Uterus (tissue), 4 donors: ENCODE data around the gene CHRNA9. TPM values are rescaled to one million over a fixed set of nuclear protein-coding genes. Genes with fewer than 3 reads are reported as not detected.

Experiments
- DNase-seq, 2 donors: peaks; one replicate each; pipeline ENCODE4 v3.0.0-alpha.2; 2019 to 2020
- H3K27ac ChIP-seq, 2 donors: fragments of 200-600 bp; sonication (generic); 1 replicate in 1 of 2; 2 replicates in 1 of 2; pipeline ENCODE4 v1.5.1; 2016 to 2018
- H3K27me3 ChIP-seq, 2 donors: fragments of 200-600 bp; sonication (generic); one replicate each; pipeline ENCODE4 v1.5.1; 2018 to 2019; ENCODE audit warnings: control low read depth in 1 of 2
- H3K36me3 ChIP-seq, 2 donors: fragments of 200-600 bp; sonication (generic); one replicate each; pipeline ENCODE4 v1.5.1; 2019; ENCODE audit warnings: control low read depth in 1 of 2
- H3K4me1 ChIP-seq, 2 donors: fragments of 200-600 bp; sonication (generic); one replicate each; pipeline ENCODE4 v1.5.1; 2018 to 2019; ENCODE audit warnings: control low read depth in 1 of 2
- H3K4me3 ChIP-seq, 2 donors: fragments of 200-600 bp; sonication (generic); 1 replicate in 1 of 2; 2 replicates in 1 of 2; pipeline ENCODE4 v1.5.1; 2018 to 2019; ENCODE audit warnings: mild to moderate bottlenecking in 1 of 2
- H3K9me3 ChIP-seq, 2 donors: fragments of 200-600 bp; sonication (generic); one replicate each; pipeline ENCODE4 v1.5.1; 2019; ENCODE audit warnings: control low read depth in 1 of 2
- POLR2A ChIP-seq, 2 donors: fragments of 450-650 bp; IDR thresholded peaks; one replicate each; pipeline ENCODE4 v1.6.1; 2016; ENCODE audit warnings: antibody characterized with exemption in 2 of 2, mild to moderate bottlenecking in 1 of 2, moderate library complexity in 1 of 2
- intact Hi-C: fragments of 100-400 bp; cut with DNase I; formaldehyde crosslinking; loops from one replicate; pipeline ENCODE4 v1.15.1; 2023; ENCODE audit warnings: low total_unique reads
- total RNA-seq, 4 donors: library from RNA; depleted of rRNA in 3 of 4; stranded (reverse); fragments of >200 nt in 3 of 4; gene quantifications; one replicate each; pipeline versions ENCODE4 v1.1.0 to v1.2.4, GENCODE V29; 2014 to 2023
- TF ChIP-seq, protein P1 (sequence below), 4 experiments: fragments of 200-600 bp in 2 of 4; fragments of 450-650 bp in 2 of 4; sonication (generic) in 2 of 4; IDR thresholded peaks; one replicate each; pipeline ENCODE4 v1.5.1; 2016 to 2019; ENCODE audit warnings: antibody characterized with exemption in 4 of 4, mild to moderate bottlenecking in 2 of 4, moderate library complexity in 1 of 4
- donor health status: DM: yes; HTN: yes; CAD: no.

The CHRNA9 gene
- total RNA-seq, 4 donors from 2014 or later, result not detected

DNA sequence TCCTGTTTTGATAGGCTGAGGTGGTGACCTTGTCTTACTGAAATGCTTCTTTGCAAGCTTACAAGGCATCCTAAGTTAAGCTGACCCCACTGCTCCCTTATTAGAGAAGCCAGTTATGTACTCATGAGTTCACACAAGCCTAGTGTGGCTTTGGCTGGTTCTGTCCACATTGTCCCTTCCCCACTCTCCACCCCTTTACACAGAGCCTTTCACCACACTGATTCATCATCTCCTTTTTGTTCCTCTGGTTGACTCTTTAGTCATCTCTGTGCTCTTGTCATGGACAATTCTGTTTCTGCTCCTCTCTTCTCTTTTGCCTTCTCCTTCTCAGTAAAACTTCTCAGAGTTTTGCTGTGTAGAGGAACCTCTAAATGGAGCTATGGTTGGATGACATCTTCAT lies 4.9 kb downstream of the CHRNA9 start:
- Histone ChIP-seq H3K4me3 (no peak overlapping the region), H3K27ac (no peak overlapping the region), H3K4me1 (no peaks in the 10 kb centered on the region), H3K9me3 (no peaks in the 10 kb centered on the region), H3K27me3 (no peaks in the 10 kb centered on the region), H3K36me3 (no peaks in the 10 kb centered on the region)
- DNase-seq, result no peak
- intact Hi-C loops, result no loop called here
- no peak for TF ChIP-seq POLR2A (IDR thresholded peaks at IDR 0.05)
- TF ChIP-seq, protein P1, sequence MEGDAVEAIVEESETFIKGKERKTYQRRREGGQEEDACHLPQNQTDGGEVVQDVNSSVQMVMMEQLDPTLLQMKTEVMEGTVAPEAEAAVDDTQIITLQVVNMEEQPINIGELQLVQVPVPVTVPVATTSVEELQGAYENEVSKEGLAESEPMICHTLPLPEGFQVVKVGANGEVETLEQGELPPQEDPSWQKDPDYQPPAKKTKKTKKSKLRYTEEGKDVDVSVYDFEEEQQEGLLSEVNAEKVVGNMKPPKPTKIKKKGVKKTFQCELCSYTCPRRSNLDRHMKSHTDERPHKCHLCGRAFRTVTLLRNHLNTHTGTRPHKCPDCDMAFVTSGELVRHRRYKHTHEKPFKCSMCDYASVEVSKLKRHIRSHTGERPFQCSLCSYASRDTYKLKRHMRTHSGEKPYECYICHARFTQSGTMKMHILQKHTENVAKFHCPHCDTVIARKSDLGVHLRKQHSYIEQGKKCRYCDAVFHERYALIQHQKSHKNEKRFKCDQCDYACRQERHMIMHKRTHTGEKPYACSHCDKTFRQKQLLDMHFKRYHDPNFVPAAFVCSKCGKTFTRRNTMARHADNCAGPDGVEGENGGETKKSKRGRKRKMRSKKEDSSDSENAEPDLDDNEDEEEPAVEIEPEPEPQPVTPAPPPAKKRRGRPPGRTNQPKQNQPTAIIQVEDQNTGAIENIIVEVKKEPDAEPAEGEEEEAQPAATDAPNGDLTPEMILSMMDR (IDR thresholded peaks at IDR 0.05), result no peak

DNA sequence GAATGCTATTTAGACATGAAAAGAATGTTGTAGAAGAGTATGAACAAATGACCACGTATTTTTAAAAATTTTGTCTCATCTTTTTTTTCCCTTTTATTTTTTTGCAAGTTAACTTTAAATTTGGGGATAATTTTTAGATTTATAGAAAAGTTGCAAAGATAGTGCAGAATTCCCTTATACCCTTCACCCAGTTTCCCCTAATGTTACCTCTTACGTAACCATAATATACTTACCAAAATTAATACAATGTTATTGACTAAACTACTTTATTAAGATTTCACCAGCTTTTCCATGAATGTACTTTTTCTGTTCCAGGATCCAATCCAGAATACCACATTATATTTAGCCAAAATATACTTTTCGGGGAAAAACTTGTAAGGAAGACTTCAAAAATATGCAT lies 12.3 kb downstream of the CHRNA9 start:
- H3K4me3 ChIP-seq, result no peak overlapping the region
- DNase-seq, result no peak
- H3K27ac ChIP-seq, result no peak overlapping the region
- H3K9me3 ChIP-seq, result no peaks in the 10 kb centered on the region
- no peaks in the 10 kb centered on the region for H3K27me3 ChIP-seq
- TF ChIP-seq POLR2A (IDR thresholded peaks at IDR 0.05), result no peak
- TF ChIP-seq, protein P1 (IDR thresholded peaks at IDR 0.05), result no peak
- H3K4me1 ChIP-seq, result no peaks in the 10 kb centered on the region
- intact Hi-C loops, result no loop called here
- H3K36me3 ChIP-seq, result no peaks in the 10 kb centered on the region

DNA sequence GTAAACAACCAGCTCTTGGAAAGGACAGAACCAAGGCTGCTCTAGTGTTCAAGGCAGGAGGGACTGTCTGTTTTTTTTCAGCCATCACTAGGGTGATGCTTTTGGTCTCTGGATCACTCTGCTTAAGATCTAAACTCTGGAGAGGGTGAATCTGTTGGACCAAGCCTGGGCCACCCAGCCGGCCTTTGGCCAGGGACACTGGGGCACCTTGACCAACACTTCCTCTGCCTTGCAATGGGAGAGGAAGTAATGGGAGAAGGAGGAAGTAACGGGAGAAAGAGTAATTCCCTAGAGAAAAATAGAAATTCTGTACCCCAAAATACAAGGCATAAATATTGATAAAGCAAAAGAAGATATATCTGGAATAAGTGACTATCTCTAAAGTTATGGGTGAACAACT lies 12.9 kb downstream of the CHRNA9 start:
- no peaks in the 10 kb centered on the region for H3K9me3 ChIP-seq
- no peak overlapping the region for H3K27ac ChIP-seq
- intact Hi-C loops, result no loop called here
- no peaks in the 10 kb centered on the region for H3K36me3 ChIP-seq
- DNase-seq, result no peak
- no peak overlapping the region for H3K4me3 ChIP-seq
- H3K27me3 ChIP-seq, result no peaks in the 10 kb centered on the region
- TF ChIP-seq, protein P1 (IDR thresholded peaks at IDR 0.05), result no peak
- no peak for TF ChIP-seq POLR2A (IDR thresholded peaks at IDR 0.05)
- no peaks in the 10 kb centered on the region for H3K4me1 ChIP-seq

GRCh38 chr4:40349561-40350198 lies 14.5 kb downstream of the CHRNA9 start:
- intact Hi-C loops, result no loop called here
- no peak for DNase-seq
- H3K27me3 ChIP-seq, result no peaks in the 10 kb centered on the region

DNA sequence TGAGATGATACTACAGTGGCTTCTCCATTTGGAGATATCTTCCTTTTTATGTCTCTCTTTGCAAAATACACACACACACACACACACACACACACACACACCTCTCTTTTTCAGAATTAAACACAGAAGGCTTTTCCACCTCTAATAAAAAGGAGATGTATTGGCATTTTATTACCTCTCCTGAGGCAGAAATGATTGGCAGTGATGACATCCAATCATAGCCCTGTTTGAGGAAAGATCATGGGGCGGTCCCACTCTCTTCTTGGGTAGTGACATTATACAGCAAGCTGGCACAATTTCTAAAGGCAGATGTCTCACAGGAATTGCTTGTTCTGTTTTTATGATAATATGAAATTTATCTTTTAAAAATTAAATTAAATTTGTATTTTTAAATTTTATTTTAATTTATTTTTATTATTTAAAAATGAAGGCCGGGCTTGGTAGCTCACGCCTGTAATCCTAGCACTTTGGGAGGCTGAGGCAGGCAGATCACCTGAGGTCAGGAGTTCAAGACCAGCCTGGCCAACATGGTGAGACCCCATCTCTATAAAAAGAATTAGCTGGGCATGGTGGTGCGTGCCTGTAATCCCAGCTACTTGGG lies 15.6 kb downstream of the CHRNA9 start:
- no peaks in the 10 kb centered on the region for H3K27me3 ChIP-seq
- no peaks in the 10 kb centered on the region for H3K9me3 ChIP-seq
- DNase-seq, result no peak
- H3K27ac ChIP-seq, result no peak overlapping the region
- no peaks in the 10 kb centered on the region for H3K4me1 ChIP-seq
- no peaks in the 10 kb centered on the region for H3K36me3 ChIP-seq
- H3K4me3 ChIP-seq, result no peak overlapping the region
- intact Hi-C loops, result no loop called here
- no peak for TF ChIP-seq POLR2A (IDR thresholded peaks at IDR 0.05)
- TF ChIP-seq, protein P1 (IDR thresholded peaks at IDR 0.05), result no peak

More at GRCh38 chr4:40349561-40350198, 14.5 kb downstream of the CHRNA9 start:
- H3K27ac ChIP-seq, result no peak overlapping the region
- H3K4me1 ChIP-seq, result no peaks in the 10 kb centered on the region
- TF ChIP-seq, protein P1 (IDR thresholded peaks at IDR 0.05), result no peak
- TF ChIP-seq POLR2A (IDR thresholded peaks at IDR 0.05), result no peak
- no peaks in the 10 kb centered on the region for H3K9me3 ChIP-seq
- H3K4me3 ChIP-seq, result no peak overlapping the region
- H3K36me3 ChIP-seq, result no peaks in the 10 kb centered on the region
